Gastroesophageal sphincter (tissue), 3 donors: ENCODE measurements around the gene ENTPD5.

Source experiments
- CTCF ChIP-seq, 4 experiments: fragments of 200-600 bp in 2 of 4; fragments of 450-650 bp in 2 of 4; sonication (generic) in 1 of 4; IDR thresholded peaks; one replicate each; pipeline ENCODE4 v1.5.1; 2017 to 2019; ENCODE audit warnings: antibody characterized with exemption in 4 of 4, mild to moderate bottlenecking in 2 of 4, moderate library complexity in 2 of 4
- EP300 ChIP-seq: sonication (generic); formaldehyde crosslinking; IDR thresholded peaks from one replicate; pipeline ENCODE4 v1.6.1; 2017; ENCODE audit warnings: antibody characterized with exemption, mild to moderate bottlenecking
- POLR2A ChIP-seq, 2 donors: fragments of 450-650 bp; IDR thresholded peaks; one replicate each; pipeline ENCODE4 v1.6.1; 2017; ENCODE audit warnings: antibody characterized with exemption in 2 of 2, mild to moderate bottlenecking in 2 of 2, moderate library complexity in 1 of 2
- POLR2AphosphoS5 ChIP-seq: sonication (generic); formaldehyde crosslinking; IDR thresholded peaks from one replicate; pipeline ENCODE4 v1.6.1; 2017; ENCODE audit warnings: antibody characterized with exemption

- TF ChIP-seq POLR2A (IDR thresholded peaks at IDR 0.05) = no peak
- TF ChIP-seq CTCF (IDR thresholded peaks at IDR 0.05) = no peak
- TF ChIP-seq POLR2AphosphoS5 = no peak
- no peak for TF ChIP-seq EP300
Measured at GRCh38 chr14:74034572-74034971, 15.5 kb upstream of the ENTPD5 start.
